Endothelial cell of umbilical vein (primary cell): Measurements from ENCODE around the gene NUP62. TPM values are rescaled to one million over a fixed set of nuclear protein-coding genes. Genes with fewer than 3 reads are reported as not detected.

ENCODE experiments used
- BruUV-seq: library from RNA; stranded (reverse); fragments of 400-500 nt; replicated peaks from 2 replicates; lab custom pipeline; 2021; lab: Mats Ljungman, UMichigan
- CTCF ChIA-PET: fragments of 300-600, 350-600 bp; sonication (Branson Sonifier 250); formaldehyde crosslinking; loops from one replicate; lab custom pipeline; 2021; ENCODE audit warnings: antibody characterized with exemption, inconsistent platforms; lab: Charles Lee
- POLR2A ChIA-PET: fragments of 300-600, 350-600 bp; sonication (Branson Sonifier 250); formaldehyde crosslinking; loops from one replicate; lab custom pipeline; 2021; ENCODE audit warnings: antibody characterized with exemption, inconsistent platforms; lab: Charles Lee
- DNase-seq: peaks from one replicate; pipeline ENCODE4 v3.0.0-alpha.2; 2011; ENCODE audit warnings: low read depth, low spot score
- FAIRE-seq: peaks from 2 replicates; lab custom pipeline; 2011; peaks lifted over from hg19 to GRCh38; lab: Jason Lieb, UNC
- H2AFZ ChIP-seq: 2 replicates; pipeline ENCODE4 v1.6.0; 2012; ENCODE audit warnings: low read depth, low read length, control low read depth, inconsistent platforms
- H3K27ac ChIP-seq: 2 replicates; pipeline ENCODE4 v1.5.1; 2011; ENCODE audit warnings: low read depth, mild to moderate bottlenecking, control low read depth, low read length, moderate library complexity; ENCODE audit not compliant: insufficient read depth
- H3K27me3 ChIP-seq, 2 experiments: 2 replicates each; pipeline versions ENCODE4 v1.6.0 to v1.6.1; 2011; ENCODE audit warnings: low read length in 2 of 2, mixed read lengths in 1 of 2; ENCODE audit not compliant: control insufficient read depth in 2 of 2, insufficient read depth in 2 of 2
- H3K36me3 ChIP-seq, 2 experiments: 2 replicates in 1 of 2; 3 replicates in 1 of 2; pipeline ENCODE4 v1.5.1; 2011; ENCODE audit warnings: low read length in 2 of 2, mild to moderate bottlenecking in 1 of 2, moderate library complexity in 1 of 2; ENCODE audit not compliant: control insufficient read depth in 2 of 2, insufficient read depth in 2 of 2; ENCODE audit errors: extremely low read depth in 1 of 2
- H3K4me1 ChIP-seq: 3 replicates; pipeline ENCODE4 v1.5.1; 2011; ENCODE audit warnings: mild to moderate bottlenecking, low read length; ENCODE audit not compliant: control insufficient read depth, insufficient read depth; ENCODE audit errors: extremely low read depth
- H3K4me2 ChIP-seq: 2 replicates; pipeline ENCODE4 v1.6.1; 2011; ENCODE audit warnings: low read length, control low read depth, mixed read lengths; ENCODE audit not compliant: insufficient read depth
- H3K4me3 ChIP-seq, 3 experiments: fragments of 200-600 bp in 1 of 3; sonication (generic), shearing (Covaris generic) in 1 of 3; replicated peaks in 1 of 3; 2 replicates each; pipeline ENCODE4 v1.5.1; 2011 to 2016; ENCODE audit warnings: control low read depth in 3 of 3, low read length in 3 of 3, mild to moderate bottlenecking in 2 of 3, inconsistent platforms in 1 of 3, low read depth in 1 of 3, moderate library complexity in 1 of 3; ENCODE audit not compliant: insufficient read depth in 1 of 3
- H3K79me2 ChIP-seq: 2 replicates; pipeline ENCODE4 v1.6.0; 2012; ENCODE audit warnings: low read length, inconsistent platforms; ENCODE audit not compliant: control insufficient read depth, insufficient read depth
- H3K9ac ChIP-seq: replicated peaks from 2 replicates; pipeline ENCODE3; 2011; ENCODE audit warnings: low read length, control low read depth; ENCODE audit not compliant: insufficient read depth; ENCODE audit errors: extremely low read depth
- H3K9me1 ChIP-seq: replicated peaks from 3 replicates; pipeline ENCODE4 v1.6.0; 2011; ENCODE audit warnings: mild to moderate bottlenecking, low read length; ENCODE audit not compliant: control insufficient read depth, insufficient read depth; ENCODE audit errors: extremely low read depth
- H3K9me3 ChIP-seq: replicated peaks from 2 replicates; pipeline ENCODE4 v1.5.1; 2012; ENCODE audit warnings: low read length, inconsistent platforms; ENCODE audit not compliant: control insufficient read depth, insufficient read depth
- H4K20me1 ChIP-seq: replicated peaks from 2 replicates; pipeline ENCODE3; 2011; ENCODE audit warnings: mild to moderate bottlenecking, low read length; ENCODE audit not compliant: control insufficient read depth, insufficient read depth; ENCODE audit errors: extremely low read depth
- CTCF ChIP-seq, 2 donors: IDR thresholded peaks; 1 replicate in 1 of 2; 2 replicates in 1 of 2; pipeline ENCODE4 v1.5.1; 2011; ENCODE audit warnings: low read length in 2 of 2, mild to moderate bottlenecking in 2 of 2, moderate library complexity in 2 of 2, control low read depth in 1 of 2, inconsistent platforms in 1 of 2, low read depth in 1 of 2; ENCODE audit not compliant: insufficient read depth in 1 of 2; ENCODE audit errors: extremely low read depth in 1 of 2
- EZH2 ChIP-seq: IDR thresholded peaks from 2 replicates; pipeline ENCODE4 v1.6.1; 2012; ENCODE audit warnings: borderline replicate concordance, low read depth, mild to moderate bottlenecking, moderate library complexity, low read length, inconsistent platforms; ENCODE audit not compliant: severe bottlenecking
- FOS ChIP-seq: IDR thresholded peaks from 2 replicates; pipeline ENCODE4 v1.6.1; 2011; ENCODE audit warnings: mild to moderate bottlenecking, low read length, moderate library complexity, borderline replicate concordance; ENCODE audit not compliant: insufficient read depth
- GATA2 ChIP-seq: IDR thresholded peaks from 2 replicates; pipeline ENCODE4 v1.7.0; 2011; ENCODE audit warnings: low read depth, mild to moderate bottlenecking, moderate library complexity, mixed read lengths, low read length; ENCODE audit not compliant: insufficient read length, insufficient read depth
- JUN ChIP-seq: IDR thresholded peaks from 2 replicates; pipeline ENCODE4 v1.6.1; 2011; ENCODE audit warnings: borderline replicate concordance, low read depth; ENCODE audit not compliant: insufficient read length, insufficient read depth
- MYC ChIP-seq: IDR thresholded peaks from one replicate; pipeline ENCODE4 v1.6.1; 2011; ENCODE audit warnings: mild to moderate bottlenecking, low read depth, low read length
- POLR2A ChIP-seq: IDR thresholded peaks from 2 replicates; pipeline ENCODE4 v1.6.1; 2012; ENCODE audit warnings: low read depth, mild to moderate bottlenecking, control low read depth, low read length
- POLR2AphosphoS5 ChIP-seq: IDR thresholded peaks from 2 replicates; pipeline ENCODE4 v1.6.1; 2012; ENCODE audit warnings: low read depth, mild to moderate bottlenecking, control low read depth, low read length, moderate library complexity; ENCODE audit not compliant: insufficient read depth
- dilution Hi-C: fragments of 300-500 bp; cut with MboI; formaldehyde crosslinking; loops from one replicate; pipeline ENCODE4 v1.15.0; 2019; ENCODE audit warnings: low sequenced_read_pairs; ENCODE audit not compliant: extremely low pct_ligation_motif_present
- intact Hi-C: fragments of 100-400 bp; cut with micrococcal nuclease; formaldehyde crosslinking; loops from one replicate; pipeline ENCODE4 v1.10.0; 2022
- polyA plus RNA-seq, 4 experiments: library from polyadenylated mRNA; depleted of rRNA in 3 of 4; stranded (reverse) in 3 of 4; unstranded in 1 of 4; fragments of >200 nt; gene quantifications; 2 replicates each; pipeline versions ENCODE4 v1.2.1 to v1.2.3, GENCODE V29; 2011 to 2012; ENCODE audit warnings: missing spikeins in 1 of 4
- total RNA-seq: library from RNA; stranded (reverse); gene quantifications from 2 replicates; pipeline ENCODE4 v1.2.3, GENCODE V29; 2021
- TF ChIP-seq, protein P1 (sequence below): IDR thresholded peaks from 2 replicates; pipeline ENCODE4 v1.6.1; 2011; ENCODE audit not compliant: insufficient read depth, insufficient read length

Gene NUP62
- total and polyA plus RNA-seq, 2 donors (not counting 3 experiments of a cell fraction or from before 2014, with no cell fraction given) = 32.0 to 93.7 TPM

DNA sequence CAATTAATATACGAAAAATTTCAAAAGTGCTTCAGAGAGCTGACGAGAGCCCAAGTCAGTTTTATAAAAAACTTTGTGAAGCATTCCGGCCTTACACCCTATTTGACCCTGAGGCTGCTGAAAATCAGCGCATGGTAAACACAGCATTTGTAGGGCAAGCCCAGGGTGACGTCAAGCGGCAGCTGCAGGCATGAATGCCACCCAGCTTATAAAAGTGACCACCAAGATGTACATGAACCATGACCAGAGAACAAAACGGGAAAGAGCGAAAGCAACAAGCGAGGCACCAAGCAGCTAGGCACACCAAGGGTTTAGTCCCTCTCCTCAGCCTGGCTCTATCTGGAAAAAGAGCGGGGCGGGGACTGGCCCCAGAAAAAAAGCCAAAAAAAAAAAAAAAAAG lies 25.6 kb upstream of the NUP62 start:
- BruUV-seq = no TSS peak
- Histone ChIP-seq H3K4me3 (peak overlapping the region in 1 of 3 experiments; percentile 25), H3K9me1 (no peaks in the 10 kb centered on the region), H3K4me2 (peak overlapping the region; percentile 67), H3K9ac (no peak overlapping the region), H3K79me2 (no peaks in the 10 kb centered on the region), H3K27me3 (peaks cover 9 to 16% of the 10 kb centered on the region in 2 experiments), H4K20me1 (no peaks in the 10 kb centered on the region), H3K36me3 (no peaks in the 10 kb centered on the region), H2AFZ (peak overlapping the region; percentile 86), H3K27ac (no peak overlapping the region), H3K9me3 (no peaks in the 10 kb centered on the region), H3K4me1 (peaks cover 5% of the 10 kb centered on the region)
- ChIA-PET POLR2A (interaction anchor here (0.7 kb wide), 1 partner anchor 29 kb away, joined by 9 read pairs; no protein-coding TSS in a partner anchor), CTCF (interaction anchor here (0.8 to 2.5 kb wide), 9 partner anchors 11 to 181 kb away, joined by 3 to 12 read pairs (median 4); no protein-coding TSS in a partner anchor)
- FAIRE-seq (peak; percentile 4), DNase-seq (no peak)
- intact Hi-C loops = no loop called here
- TF ChIP-seq EZH2 (no peak), GATA2 (no peak), FOS (no peak), CTCF (IDR thresholded peaks at IDR 0.05; ENCODE audit: extremely low read depth in 1 of 2, insufficient read depth in 1 of 2, low read depth in 1 of 2, low read length in 2 of 2) (no peak), JUN (no peak), MYC (no peak), POLR2A (no peak), POLR2AphosphoS5 (no peak)
- TF ChIP-seq, protein P1, sequence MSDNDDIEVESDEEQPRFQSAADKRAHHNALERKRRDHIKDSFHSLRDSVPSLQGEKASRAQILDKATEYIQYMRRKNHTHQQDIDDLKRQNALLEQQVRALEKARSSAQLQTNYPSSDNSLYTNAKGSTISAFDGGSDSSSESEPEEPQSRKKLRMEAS = no peak
- dilution Hi-C loops = no loop called here
